Aortic smooth muscle cell (primary cell): Measurements from ENCODE around the gene SLC4A7. TPM values are rescaled to one million over a fixed set of nuclear protein-coding genes. Genes with fewer than 3 reads are reported as not detected.

Experiments
- total RNA-seq: library from RNA; depleted of rRNA; stranded (reverse); fragments of >200 nt; gene quantifications from 2 replicates; pipeline ENCODE4 v1.2.3, GENCODE V29; 2014

The SLC4A7 gene
- 209 and 313 TPM in 2 replicates for total RNA-seq

DNA sequence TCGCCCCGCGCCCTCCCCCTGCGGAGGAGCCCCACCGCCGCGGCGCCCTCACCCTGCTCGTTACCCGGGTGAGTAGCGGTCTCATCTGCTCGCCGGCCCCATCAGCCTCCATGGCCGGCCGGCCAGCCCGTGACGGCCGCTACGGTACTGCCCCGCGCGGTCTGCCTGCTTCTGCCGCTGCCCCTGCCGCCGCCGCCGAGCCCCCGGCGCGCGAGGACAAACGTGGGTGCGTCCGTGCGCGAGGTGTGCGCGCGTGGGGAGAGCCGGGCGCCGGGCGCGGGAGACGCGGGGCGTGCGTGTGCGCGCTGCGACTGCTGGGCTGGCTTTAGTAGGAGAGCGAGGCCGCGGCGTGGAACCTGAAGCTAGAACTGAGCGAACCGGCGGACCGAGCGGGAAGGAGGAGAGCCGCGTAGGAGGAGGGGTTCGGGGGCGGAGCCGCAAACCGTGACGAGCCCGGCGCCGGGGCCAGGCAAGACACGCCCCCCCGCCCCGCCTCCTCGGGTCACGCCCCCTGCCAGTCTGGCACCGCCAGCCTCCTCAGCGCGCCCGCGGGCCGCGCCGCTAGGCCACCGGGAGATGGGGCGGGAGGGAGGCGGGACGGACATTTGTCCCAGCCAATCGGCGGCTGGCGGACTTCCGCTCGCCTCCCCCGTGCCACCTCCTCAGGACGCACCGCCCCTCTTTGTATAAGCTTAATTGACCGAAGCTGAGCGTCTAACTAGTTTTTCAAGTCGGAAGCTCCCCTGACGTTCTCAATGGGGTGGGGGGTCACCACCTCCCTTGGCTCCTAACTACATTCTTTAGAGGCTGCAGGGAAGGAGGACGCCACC, at the start of gene SLC4A7:
Gene SLC4A7, minus strand, starts transcription at position 370 of the 830 bp plus-strand sequence. Its CDS starts 258 bp downstream, at position 112.

DNA sequence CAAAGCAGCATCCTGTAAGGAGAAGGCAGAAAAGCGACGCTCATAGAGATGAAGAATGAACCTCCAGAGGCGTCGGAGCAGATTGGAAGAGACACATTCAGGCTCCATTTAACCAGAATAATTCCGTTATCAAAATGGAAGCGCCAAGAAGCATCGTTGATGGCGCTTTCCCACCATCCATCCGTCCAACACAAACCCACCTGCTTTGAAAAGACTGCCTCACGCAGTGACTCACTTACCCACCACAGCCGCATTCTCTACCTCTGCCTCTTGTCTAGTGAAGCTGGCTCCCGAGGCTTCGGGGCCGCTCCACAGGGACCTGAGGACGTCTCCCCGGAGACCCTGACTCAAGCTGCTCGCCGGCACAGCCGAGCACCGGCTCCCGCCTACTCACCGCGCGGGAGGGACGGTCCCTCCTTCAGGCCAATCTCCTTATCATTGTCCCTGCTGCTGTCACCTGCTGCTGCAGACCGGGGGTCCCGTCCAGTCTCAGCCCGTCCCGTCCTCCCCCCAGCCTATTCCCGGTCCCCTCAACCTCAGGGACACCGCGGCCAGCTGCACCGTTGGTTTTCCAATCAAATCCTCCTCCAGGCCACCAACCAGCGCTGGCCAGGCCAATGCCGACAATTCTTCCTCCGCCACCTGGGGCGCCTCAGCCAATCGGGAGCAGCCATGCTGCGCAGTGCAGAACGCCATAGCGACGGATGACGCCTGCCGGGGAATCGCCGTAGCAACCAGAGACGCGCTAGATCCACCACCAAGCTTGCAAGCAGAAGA, 115.2 kb downstream of the SLC4A7 start, which contains the start of gene NEK10:
Gene NEK10, minus strand, starts transcription at position 553 of the 777 bp plus-strand sequence. CDS start 16,501 bp downstream, outside the sequence.

Other genes starting within 250 kb of the SLC4A7 start
- 26.4 and 36.9 TPM in 2 replicates for gene NEK10, start 115.0 kb downstream of the SLC4A7 start, total RNA-seq
- gene EOMES, start 237.9 kb upstream of the SLC4A7 start, total RNA-seq = under 0.01 and 0.06 TPM in 2 replicates